GM23248 (cell line): ENCODE measurements around the gene OPRM1. TPM values are rescaled to one million over a fixed set of nuclear protein-coding genes. Genes with fewer than 3 reads are reported as not detected.

ENCODE experiments used
- DNase-seq: peaks from one replicate; pipeline ENCODE4 v3.0.0-alpha.2; 2015
- H2AFZ ChIP-seq: fragments of 200-600 bp; sonication (generic); 2 replicates; pipeline ENCODE4 v1.6.1; 2016; ENCODE audit warnings: antibody characterized with exemption
- H3F3A ChIP-seq: fragments of 200-600 bp; sonication (generic); 2 replicates; pipeline ENCODE4 v1.6.1; 2016; ENCODE audit warnings: mild to moderate bottlenecking, antibody characterized with exemption, mixed run types; ENCODE audit not compliant: insufficient read depth
- H3K27ac ChIP-seq: fragments of 200-600 bp; sonication (generic); 2 replicates; pipeline ENCODE4 v1.5.1; 2016; ENCODE audit warnings: mild to moderate bottlenecking
- H3K27me3 ChIP-seq: fragments of 200-600 bp; sonication (generic); replicated peaks from 2 replicates; pipeline ENCODE4 v1.6.1; 2016; ENCODE audit warnings: mild to moderate bottlenecking; ENCODE audit not compliant: insufficient read depth
- H3K36me3 ChIP-seq: fragments of 200-600 bp; sonication (generic); 2 replicates; pipeline ENCODE4 v1.6.1; 2016; ENCODE audit warnings: low read depth, mild to moderate bottlenecking
- H3K4me1 ChIP-seq: fragments of 200-600 bp; sonication (generic); 2 replicates; pipeline ENCODE4 v1.6.1; 2016; ENCODE audit warnings: mild to moderate bottlenecking; ENCODE audit not compliant: insufficient read depth
- H3K4me2 ChIP-seq: fragments of 200-600 bp; sonication (generic); one replicate; pipeline ENCODE4 v1.6.1; 2016; ENCODE audit warnings: mild to moderate bottlenecking; ENCODE audit not compliant: unreplicated experiment
- H3K4me3 ChIP-seq: fragments of 200-600 bp; sonication (generic); 2 replicates; pipeline ENCODE4 v1.5.1; 2016; ENCODE audit warnings: mild to moderate bottlenecking
- H3K79me2 ChIP-seq: fragments of 200-600 bp; sonication (generic); 2 replicates; pipeline ENCODE4 v1.6.1; 2016; ENCODE audit warnings: mild to moderate bottlenecking; ENCODE audit not compliant: insufficient read depth
- H3K9ac ChIP-seq: fragments of 200-600 bp; sonication (generic); 2 replicates; pipeline ENCODE4 v1.6.1; 2016; ENCODE audit warnings: mild to moderate bottlenecking
- H3K9me2 ChIP-seq: fragments of 200-600 bp; sonication (generic); 2 replicates; pipeline ENCODE4 v1.6.1; 2016; ENCODE audit warnings: mixed run types, mild to moderate bottlenecking, moderate library complexity; ENCODE audit not compliant: insufficient read depth
- H3K9me3 ChIP-seq: fragments of 200-600 bp; sonication (generic); one replicate; pipeline ENCODE4 v1.6.1; 2017; ENCODE audit warnings: low read depth
- H4K20me1 ChIP-seq: fragments of 200-600 bp; sonication (generic); 2 replicates; pipeline ENCODE4 v1.6.0; 2016; ENCODE audit not compliant: insufficient read depth
- EZH2 ChIP-seq: fragments of 200-600 bp; sonication (generic); IDR thresholded peaks from 2 replicates; pipeline ENCODE4 v1.6.1; 2018; ENCODE audit warnings: antibody characterized with exemption, mild to moderate bottlenecking; ENCODE audit not compliant: insufficient read depth, poor library complexity, severe bottlenecking
- EZH2phosphoT487 ChIP-seq: fragments of 200-600 bp; sonication (generic); IDR thresholded peaks from 2 replicates; pipeline ENCODE4 v1.6.1; 2018; ENCODE audit warnings: antibody characterized with exemption, moderate library complexity, mild to moderate bottlenecking, low read depth; ENCODE audit not compliant: insufficient read depth
- WGBS, 2 experiments: methylation state at CpG; one replicate each; pipeline ENCODE4 v1.1.6; 2015 to 2017; ENCODE audit warnings: low lambda C conversion rate in 2 of 2, low coverage in 1 of 2; ENCODE audit errors: missing lambda C conversion rate in 2 of 2; 5-methylcytosine and 5-hydroxymethylcytosine counted together
- in situ Hi-C: fragments of 300-500 bp; cut with MboI; formaldehyde crosslinking; loops from 2 replicates; pipeline ENCODE4 v1.15.0; 2020
- polyA plus RNA-seq: library from polyadenylated mRNA; unstranded; fragments of >200 nt; fragmentation: Nextera tagmentation; extraction: Ambion mirVana; gene quantifications from 2 replicates; pipeline ENCODE4 v1.2.1, GENCODE V29; 2016
- total RNA-seq: library from RNA; depleted of rRNA; stranded (reverse); fragments of >200 nt; shearing (Covaris generic); gene quantifications from 2 replicates; pipeline ENCODE4 v1.2.3, GENCODE V29; 2014

The OPRM1 gene
- total and polyA plus RNA-seq, 2 experiments from 2014 or later = not detected

- Histone ChIP-seq H3K9me3 (no peaks in the 10 kb centered on the region), H3K9me2 (no peaks in the 10 kb centered on the region), H4K20me1 (no peaks in the 10 kb centered on the region), H3K4me1 (no peaks in the 10 kb centered on the region), H3K36me3 (no peaks in the 10 kb centered on the region), H3K27ac (no peak overlapping the region), H3F3A (no peaks in the 10 kb centered on the region), H3K9ac (no peak overlapping the region), H3K4me2 (no peak overlapping the region), H3K79me2 (no peaks in the 10 kb centered on the region), H3K27me3 (no peaks in the 10 kb centered on the region), H2AFZ (no peak overlapping the region), H3K4me3 (no peak overlapping the region)
- in situ Hi-C loops = no loop called here
- TF ChIP-seq EZH2phosphoT487 (no peak), EZH2 (no peak)
- no peak for DNase-seq
- 67 to 79% methylated on average over 6 of the region's 6 CpGs for WGBS, 2 experiments
Observed at GRCh38 chr6:154229786-154230185, 190.7 kb downstream of the OPRM1 start.

DNA sequence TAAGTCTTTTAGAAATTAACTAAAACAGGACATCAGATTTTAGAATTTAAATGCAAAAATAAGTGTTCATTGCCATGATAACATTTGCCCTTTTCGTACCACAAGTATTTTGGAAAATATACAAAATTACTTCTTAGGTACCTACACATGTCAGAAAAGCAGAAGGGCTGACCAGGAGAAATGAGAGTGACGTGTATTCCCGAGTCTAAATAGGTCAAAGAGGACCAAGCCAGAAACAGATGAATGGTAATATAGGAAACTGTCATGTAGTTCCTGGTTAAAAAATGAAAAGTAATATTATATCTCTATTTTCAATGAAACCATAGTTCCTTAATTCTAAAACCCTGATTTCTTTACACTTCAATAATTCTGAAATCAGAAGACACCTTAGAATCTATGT is 191.4 kb downstream of the OPRM1 start:
- WGBS, 2 experiments = 35 to 42% methylated on average over 3 of the region's 3 CpGs
- DNase-seq = no peak
- Histone ChIP-seq H3K79me2 (no peaks in the 10 kb centered on the region), H3K4me2 (no peak overlapping the region), H3K4me3 (no peak overlapping the region), H3K9me3 (no peaks in the 10 kb centered on the region), H3K4me1 (no peaks in the 10 kb centered on the region), H3K27ac (no peak overlapping the region), H3K9ac (no peak overlapping the region), H4K20me1 (no peaks in the 10 kb centered on the region), H3F3A (no peaks in the 10 kb centered on the region), H3K9me2 (no peaks in the 10 kb centered on the region), H2AFZ (no peak overlapping the region), H3K36me3 (no peaks in the 10 kb centered on the region), H3K27me3 (no peaks in the 10 kb centered on the region)
- no peak for TF ChIP-seq EZH2
- no peak for TF ChIP-seq EZH2phosphoT487
- in situ Hi-C loops = no loop called here

DNA sequence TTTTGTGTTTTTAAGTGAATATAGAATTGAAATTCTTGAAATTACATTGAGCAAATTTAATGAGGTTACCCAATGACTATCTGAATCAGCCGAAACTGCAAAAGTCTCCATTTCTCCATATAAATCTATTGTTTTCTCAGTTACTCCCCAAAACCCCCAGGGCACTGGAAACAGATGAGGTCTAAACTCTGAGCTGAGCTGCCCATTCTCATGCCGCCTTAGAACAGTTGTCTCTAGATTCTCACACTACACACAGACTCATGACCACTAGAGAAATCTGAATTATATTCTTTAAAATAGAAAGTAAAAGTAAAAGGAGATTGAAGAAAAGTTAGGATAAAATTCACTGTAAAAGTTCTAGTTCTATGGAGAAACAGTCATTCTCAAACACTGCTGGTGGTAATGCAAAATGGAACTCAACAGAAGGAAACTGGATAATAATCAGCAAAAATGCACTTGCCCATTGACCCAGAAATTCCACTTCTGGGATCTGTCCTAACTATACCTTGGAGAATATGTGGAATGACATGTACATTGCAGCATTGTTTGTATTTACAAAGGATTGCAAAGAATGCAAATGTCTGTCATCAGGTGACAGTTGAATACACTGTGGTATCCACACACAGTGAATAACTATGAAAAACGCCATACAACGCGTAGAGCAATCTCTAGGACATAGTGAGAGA is 192.0 kb downstream of the OPRM1 start:
- H2AFZ ChIP-seq = no peak overlapping the region
- WGBS, 2 experiments = 70 to 74% methylated on average over 5 of the region's 5 CpGs
- no peak overlapping the region for H3K9ac ChIP-seq
- no peak for DNase-seq
- no peaks in the 10 kb centered on the region for H4K20me1 ChIP-seq
- H3K9me2 ChIP-seq = no peaks in the 10 kb centered on the region
- no peak overlapping the region for H3K4me3 ChIP-seq
- H3K4me1 ChIP-seq = no peaks in the 10 kb centered on the region
- H3K36me3 ChIP-seq = no peaks in the 10 kb centered on the region
- in situ Hi-C loops = no loop called here
- no peak overlapping the region for H3K27ac ChIP-seq
- no peaks in the 10 kb centered on the region for H3F3A ChIP-seq
- no peaks in the 10 kb centered on the region for H3K27me3 ChIP-seq
- no peaks in the 10 kb centered on the region for H3K79me2 ChIP-seq
- no peak overlapping the region for H3K4me2 ChIP-seq
- H3K9me3 ChIP-seq = no peaks in the 10 kb centered on the region
- TF ChIP-seq EZH2phosphoT487 = no peak
- no peak for TF ChIP-seq EZH2

GRCh38 chr6:154232013-154232910 is 193.2 kb downstream of the OPRM1 start:
- H3K27me3 ChIP-seq = no peaks in the 10 kb centered on the region
- H3K9me3 ChIP-seq = no peaks in the 10 kb centered on the region
- TF ChIP-seq EZH2 (no peak), EZH2phosphoT487 (no peak)
- H3F3A ChIP-seq = no peaks in the 10 kb centered on the region
- no peaks in the 10 kb centered on the region for H3K4me1 ChIP-seq
- H3K4me3 ChIP-seq = no peak overlapping the region
- H3K9ac ChIP-seq = no peak overlapping the region
- H3K4me2 ChIP-seq = no peak overlapping the region
- no peak overlapping the region for H2AFZ ChIP-seq
- in situ Hi-C loops = no loop called here
- DNase-seq = peak; percentile 30
- no peaks in the 10 kb centered on the region for H3K9me2 ChIP-seq
- H3K27ac ChIP-seq = no peak overlapping the region
- H4K20me1 ChIP-seq = no peaks in the 10 kb centered on the region
- no peaks in the 10 kb centered on the region for H3K79me2 ChIP-seq
- 31 to 37% methylated on average over 7 of the region's 7 CpGs for WGBS, 2 experiments
- H3K36me3 ChIP-seq = no peaks in the 10 kb centered on the region
